SK-N-SH treated with all-trans-retinoic acid at 6 μM for 48 hours (cell line): Measurements from ENCODE around the gene C7orf57.

Source experiments
- ARNTL ChIP-seq: fragments of 450-650 bp; formaldehyde crosslinking; IDR thresholded peaks from 2 replicates; pipeline ENCODE4 v1.5.0; 2020; ENCODE audit warnings: low read depth, mild to moderate bottlenecking, moderate library complexity, borderline replicate concordance
- CSDC2 ChIP-seq: fragments of 250-450 bp; sonication (Bioruptor Pico); IDR thresholded peaks from 2 replicates; pipeline ENCODE4 v1.5.0; 2020; ENCODE audit warnings: mild to moderate bottlenecking, moderate library complexity
- ESRRG ChIP-seq: fragments of 250-450 bp; sonication (Bioruptor Pico); IDR thresholded peaks from 2 replicates; pipeline ENCODE4 v1.6.1; 2021; ENCODE audit warnings: mild to moderate bottlenecking
- OSR1 ChIP-seq: fragments of 250-450 bp; sonication (Bioruptor Pico); IDR thresholded peaks from 2 replicates; pipeline ENCODE4 v1.8.0; 2022; ENCODE audit warnings: moderate library complexity, mild to moderate bottlenecking, inconsistent platforms
- PPARA ChIP-seq: fragments of 250-450 bp; sonication (Bioruptor Pico); IDR thresholded peaks from 2 replicates; pipeline ENCODE4 v1.5.0; 2020; ENCODE audit warnings: mild to moderate bottlenecking, borderline replicate concordance
- RARB ChIP-seq: fragments of 250-450 bp; sonication (Bioruptor Pico); IDR thresholded peaks from 2 replicates; pipeline ENCODE4 v1.8.0; 2021; ENCODE audit warnings: mild to moderate bottlenecking, moderate library complexity
- SNAI2 ChIP-seq: fragments of 250-450 bp; sonication (Bioruptor Pico); IDR thresholded peaks from 2 replicates; pipeline ENCODE4 v1.5.0; 2020; ENCODE audit warnings: mild to moderate bottlenecking, moderate library complexity
- TCF4 ChIP-seq: fragments of 250-450 bp; sonication (Bioruptor Pico); IDR thresholded peaks from 2 replicates; pipeline ENCODE4 v1.8.0; 2021; ENCODE audit warnings: mild to moderate bottlenecking, moderate library complexity, borderline replicate concordance
- TOX ChIP-seq: fragments of 250-450 bp; sonication (Bioruptor Pico); IDR thresholded peaks from 2 replicates; pipeline ENCODE4 v1.8.0; 2021; ENCODE audit warnings: mild to moderate bottlenecking, moderate library complexity, borderline replicate concordance
- ZFP3 ChIP-seq: fragments of 250-450 bp; sonication (Bioruptor Pico); IDR thresholded peaks from 2 replicates; pipeline ENCODE4 v1.5.0; 2020; ENCODE audit warnings: mild to moderate bottlenecking, moderate library complexity
- ZNF565 ChIP-seq: fragments of 450-650 bp; formaldehyde crosslinking; conservative IDR thresholded peaks from 2 replicates; pipeline ENCODE4 v1.5.0; 2020; ENCODE audit warnings: low read depth, mild to moderate bottlenecking, moderate library complexity
- ZNF70 ChIP-seq: fragments of 450-650 bp; formaldehyde crosslinking; IDR thresholded peaks from 2 replicates; pipeline ENCODE4 v1.5.0; 2020; ENCODE audit warnings: mild to moderate bottlenecking, moderate library complexity
- TF ChIP-seq, protein P1 (sequence below): fragments of 250-450 bp; sonication (Bioruptor Pico); IDR thresholded peaks from 2 replicates; pipeline ENCODE4 v1.8.0; 2020; ENCODE audit warnings: mild to moderate bottlenecking, moderate library complexity, borderline replicate concordance
- TF ChIP-seq, protein P2 (sequence below): fragments of 250-450 bp; sonication (Bioruptor Pico); IDR thresholded peaks from 2 replicates; pipeline ENCODE4 v1.5.1; 2020; ENCODE audit warnings: low read depth, mild to moderate bottlenecking, moderate library complexity

DNA sequence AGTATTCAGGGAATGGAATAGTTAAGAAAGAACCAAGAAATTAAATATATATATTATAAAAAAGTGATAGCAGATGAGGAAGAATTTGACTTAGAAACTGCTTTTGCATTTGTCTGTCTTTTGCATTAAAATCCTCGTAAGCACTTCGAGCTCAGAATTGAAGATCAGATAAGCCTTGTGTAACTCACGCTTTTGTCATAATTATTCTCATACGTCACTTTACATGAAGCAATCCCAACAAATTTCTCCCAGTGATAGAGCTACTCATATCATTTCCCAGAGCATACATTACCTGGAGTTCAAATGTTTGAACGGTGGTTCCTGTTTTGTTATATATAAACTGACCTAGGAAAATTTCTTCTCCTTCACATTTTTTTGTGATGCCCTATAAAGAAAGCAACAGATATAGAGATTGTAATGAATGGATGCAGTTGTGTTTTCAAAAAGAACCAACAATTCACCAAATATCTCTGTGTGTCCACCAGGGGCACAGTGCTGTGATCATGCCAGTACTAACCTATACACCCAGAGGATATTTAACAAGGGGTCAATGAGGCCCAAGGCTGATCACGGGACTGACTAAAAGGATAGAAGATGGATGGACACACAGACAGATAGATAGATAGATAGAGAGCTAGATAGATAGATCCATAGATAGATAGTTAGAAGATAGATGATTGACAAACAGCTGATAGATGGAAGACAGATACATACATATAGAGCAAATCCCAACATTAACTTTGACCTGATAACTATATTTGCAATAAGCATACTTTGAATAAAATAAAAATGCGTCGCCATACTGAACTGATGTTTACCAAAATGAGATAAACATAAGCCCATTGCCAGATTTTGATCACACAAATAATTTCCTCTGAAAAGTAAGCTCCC is 46.6 kb upstream of the C7orf57 start:
- TF ChIP-seq ARNTL (CRISPR knock-in tag) (no peak), ZNF565 (CRISPR knock-in tag) (no peak), TOX (no peak), OSR1 (CRISPR knock-in tag) (no peak), ZFP3 (no peak), SNAI2 (CRISPR knock-in tag) (no peak), RARB (CRISPR knock-in tag) (no peak), ZNF70 (no peak), ESRRG (CRISPR knock-in tag) (no peak), PPARA (CRISPR knock-in tag) (no peak), CSDC2 (CRISPR knock-in tag) (no peak), TCF4 (CRISPR knock-in tag) (no peak)
- TF ChIP-seq, protein P1, sequence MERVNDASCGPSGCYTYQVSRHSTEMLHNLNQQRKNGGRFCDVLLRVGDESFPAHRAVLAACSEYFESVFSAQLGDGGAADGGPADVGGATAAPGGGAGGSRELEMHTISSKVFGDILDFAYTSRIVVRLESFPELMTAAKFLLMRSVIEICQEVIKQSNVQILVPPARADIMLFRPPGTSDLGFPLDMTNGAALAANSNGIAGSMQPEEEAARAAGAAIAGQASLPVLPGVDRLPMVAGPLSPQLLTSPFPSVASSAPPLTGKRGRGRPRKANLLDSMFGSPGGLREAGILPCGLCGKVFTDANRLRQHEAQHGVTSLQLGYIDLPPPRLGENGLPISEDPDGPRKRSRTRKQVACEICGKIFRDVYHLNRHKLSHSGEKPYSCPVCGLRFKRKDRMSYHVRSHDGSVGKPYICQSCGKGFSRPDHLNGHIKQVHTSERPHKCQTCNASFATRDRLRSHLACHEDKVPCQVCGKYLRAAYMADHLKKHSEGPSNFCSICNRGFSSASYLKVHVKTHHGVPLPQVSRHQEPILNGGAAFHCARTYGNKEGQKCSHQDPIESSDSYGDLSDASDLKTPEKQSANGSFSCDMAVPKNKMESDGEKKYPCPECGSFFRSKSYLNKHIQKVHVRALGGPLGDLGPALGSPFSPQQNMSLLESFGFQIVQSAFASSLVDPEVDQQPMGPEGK = no peak
- TF ChIP-seq, protein P2, sequence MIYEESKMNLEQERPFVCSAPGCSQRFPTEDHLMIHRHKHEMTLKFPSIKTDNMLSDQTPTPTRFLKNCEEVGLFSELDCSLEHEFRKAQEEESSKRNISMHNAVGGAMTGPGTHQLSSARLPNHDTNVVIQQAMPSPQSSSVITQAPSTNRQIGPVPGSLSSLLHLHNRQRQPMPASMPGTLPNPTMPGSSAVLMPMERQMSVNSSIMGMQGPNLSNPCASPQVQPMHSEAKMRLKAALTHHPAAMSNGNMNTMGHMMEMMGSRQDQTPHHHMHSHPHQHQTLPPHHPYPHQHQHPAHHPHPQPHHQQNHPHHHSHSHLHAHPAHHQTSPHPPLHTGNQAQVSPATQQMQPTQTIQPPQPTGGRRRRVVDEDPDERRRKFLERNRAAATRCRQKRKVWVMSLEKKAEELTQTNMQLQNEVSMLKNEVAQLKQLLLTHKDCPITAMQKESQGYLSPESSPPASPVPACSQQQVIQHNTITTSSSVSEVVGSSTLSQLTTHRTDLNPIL (CRISPR knock-in tag) = no peak
